IPS DF 19.7 (cell line): Measurements from ENCODE around the gene EXOG.

ENCODE experiments used
- DNase-seq: peaks from one replicate; pipeline ENCODE4 v3.0.0-alpha.2; 2013; ENCODE audit warnings: low read depth, low spot score

EXOG gene

DNA sequence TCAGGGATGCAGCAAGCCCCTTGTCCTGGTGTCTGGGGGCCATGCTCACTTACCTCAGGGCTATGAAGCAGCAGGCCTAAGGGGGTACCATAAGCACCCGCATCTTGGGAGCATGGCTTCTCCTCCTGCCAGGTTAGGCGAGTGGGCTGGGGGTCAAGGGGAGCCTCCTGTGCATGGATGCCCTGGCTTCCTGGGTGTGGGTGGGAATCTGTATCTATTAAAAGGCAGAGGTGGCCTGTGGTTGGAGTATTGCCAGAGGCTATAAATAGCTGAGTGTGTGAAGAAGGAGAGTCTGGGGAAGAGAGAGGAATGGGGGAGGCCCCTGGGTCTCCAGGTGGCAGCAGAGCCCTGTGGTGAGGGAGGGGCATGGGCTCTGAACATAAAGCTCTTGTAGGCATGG is 22.9 kb upstream of the EXOG start:
- DNase-seq, result no peak

DNA sequence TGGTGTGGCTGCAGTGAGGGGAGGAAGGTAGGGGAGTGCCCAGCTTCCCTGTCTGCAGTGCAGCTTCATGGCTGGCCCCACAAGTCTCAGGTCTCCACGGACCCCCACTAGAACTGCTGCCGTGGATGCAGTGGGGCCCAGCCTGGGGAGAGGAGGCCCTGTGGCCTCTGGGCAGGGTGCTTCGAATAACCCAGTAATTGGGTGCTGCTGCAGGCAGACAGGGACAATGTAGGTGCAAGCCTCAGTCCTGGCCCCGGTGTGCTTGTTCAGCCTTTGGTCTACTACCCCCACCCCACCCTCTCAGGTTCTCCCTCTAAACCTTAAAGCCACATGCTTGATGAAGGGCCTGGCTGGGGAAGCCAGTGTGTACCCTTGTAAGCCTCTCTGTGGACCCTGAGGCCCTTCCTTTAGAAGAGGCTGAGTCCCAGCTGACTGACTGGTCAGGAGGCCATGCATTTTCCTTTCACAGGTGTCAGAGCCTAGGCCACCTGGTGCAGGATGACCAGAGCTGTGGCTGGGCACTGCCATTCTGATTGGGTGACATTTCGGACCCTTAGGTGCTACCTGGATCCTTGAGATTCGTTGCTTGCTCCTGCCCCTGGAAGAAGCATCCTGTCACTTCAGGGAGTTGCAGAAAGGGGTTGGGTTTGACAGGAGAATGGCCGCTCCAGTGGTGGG is 21.1 kb upstream of the EXOG start:
- no peak for DNase-seq

- no peak for DNase-seq
Measured at GRCh38 chr3:38475716-38476115, 20.4 kb upstream of the EXOG start.

DNA sequence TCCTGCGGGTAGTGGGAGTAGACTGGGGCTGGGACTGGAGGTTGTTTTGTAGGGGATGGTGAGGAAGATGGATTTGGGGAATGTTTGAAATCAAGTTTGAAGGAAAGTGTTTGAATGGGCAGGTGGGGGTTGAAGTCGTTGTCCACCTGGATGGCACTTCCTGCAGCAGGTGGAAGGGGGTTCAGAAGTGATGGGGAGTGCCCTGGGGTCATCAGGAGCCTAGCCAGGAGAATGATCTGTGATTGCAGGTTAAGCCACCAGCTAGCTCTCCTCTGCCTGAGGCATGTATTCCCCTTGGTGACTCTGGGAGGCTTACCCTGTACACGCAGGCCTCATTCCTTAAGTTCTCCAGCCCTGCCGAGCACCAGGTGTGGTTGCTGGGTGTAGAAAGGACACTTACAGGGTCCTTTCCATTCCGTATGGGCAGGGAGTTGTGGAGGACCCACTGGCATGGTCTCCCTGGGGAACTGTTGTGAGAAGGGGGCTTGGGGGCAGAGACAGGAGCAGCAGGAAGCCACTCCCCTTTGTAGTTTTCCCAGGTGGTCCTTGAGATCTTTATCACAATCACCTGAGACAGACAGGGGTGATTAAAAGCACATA is 19.9 kb upstream of the EXOG start:
- no peak for DNase-seq

GRCh38 chr3:38477057-38477820 is 18.9 kb upstream of the EXOG start:
- DNase-seq, result no peak

GRCh38 chr3:38477839-38478450 is 18.2 kb upstream of the EXOG start:
- DNase-seq, result no peak

DNA sequence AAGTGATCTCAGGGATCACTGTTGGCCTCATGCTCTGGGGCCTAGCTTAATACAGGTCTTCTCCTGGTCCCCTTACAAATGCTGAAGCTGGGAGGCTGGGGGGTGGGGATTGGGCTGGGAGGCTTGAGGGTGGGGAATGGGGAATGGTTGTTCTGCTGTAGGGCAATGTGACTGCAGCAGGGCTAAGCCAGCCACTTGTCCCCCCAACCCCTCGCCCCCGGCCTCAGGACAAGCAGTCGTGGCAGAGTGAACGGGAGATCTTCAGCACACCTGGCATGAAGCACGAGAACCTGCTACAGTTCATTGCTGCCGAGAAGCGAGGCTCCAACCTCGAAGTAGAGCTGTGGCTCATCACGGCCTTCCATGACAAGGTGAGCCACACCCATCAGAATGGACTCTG is 17.2 kb upstream of the EXOG start:
- no peak for DNase-seq

- DNase-seq, result no peak
Measured at GRCh38 chr3:38479431-38480092, 16.6 kb upstream of the EXOG start.

GRCh38 chr3:38480093-38480445 is 16.1 kb upstream of the EXOG start:
- DNase-seq, result no peak

GRCh38 chr3:38480930-38481329 is 15.2 kb upstream of the EXOG start:
- no peak for DNase-seq

DNA sequence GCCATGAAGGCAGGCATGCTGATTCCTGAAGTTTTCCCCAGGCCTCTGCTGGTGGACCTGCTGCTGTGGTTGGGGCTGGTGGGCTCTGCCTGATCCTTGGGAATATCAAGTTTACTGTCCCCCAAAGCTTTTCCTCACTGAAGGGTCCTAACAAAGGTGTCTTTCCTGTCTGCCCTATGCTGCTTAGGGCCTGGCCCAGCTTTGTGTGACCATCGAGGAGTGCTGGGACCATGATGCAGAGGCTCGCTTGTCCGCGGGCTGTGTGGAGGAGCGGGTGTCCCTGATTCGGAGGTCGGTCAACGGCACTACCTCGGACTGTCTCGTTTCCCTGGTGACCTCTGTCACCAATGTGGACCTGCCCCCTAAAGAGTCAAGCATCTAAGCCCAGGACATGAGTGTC is 13.2 kb upstream of the EXOG start:
- DNase-seq, result no peak

- no peak for DNase-seq
Measured at GRCh38 chr3:38487323-38487722, 8.8 kb upstream of the EXOG start.

- no peak for DNase-seq
Measured at GRCh38 chr3:38488949-38489348, 7.2 kb upstream of the EXOG start.

- DNase-seq, result no peak
Measured at GRCh38 chr3:38489766-38490165, 6.4 kb upstream of the EXOG start.

- no peak for DNase-seq
Measured at GRCh38 chr3:38490281-38491030, 5.7 kb upstream of the EXOG start.

DNA sequence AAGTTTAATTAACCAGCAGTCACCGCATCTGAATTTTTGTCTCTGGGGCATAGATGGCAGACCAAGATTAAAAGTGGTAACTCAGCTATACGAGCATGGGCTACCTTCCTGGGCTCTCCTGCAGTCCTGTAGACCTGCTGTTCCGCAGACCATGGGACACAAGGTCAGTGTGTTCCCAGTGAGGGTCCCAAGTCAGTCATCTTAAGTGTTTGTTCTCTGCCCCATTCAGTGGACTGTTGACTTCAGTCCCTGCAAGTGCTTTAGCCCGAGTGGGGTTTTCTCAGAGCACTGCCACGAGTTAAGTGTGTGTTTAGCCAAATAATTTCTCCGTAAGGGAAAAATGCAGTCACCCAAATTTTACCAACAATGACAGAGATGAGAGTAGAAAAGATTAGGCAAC is 4.9 kb upstream of the EXOG start:
- DNase-seq, result no peak

DNA sequence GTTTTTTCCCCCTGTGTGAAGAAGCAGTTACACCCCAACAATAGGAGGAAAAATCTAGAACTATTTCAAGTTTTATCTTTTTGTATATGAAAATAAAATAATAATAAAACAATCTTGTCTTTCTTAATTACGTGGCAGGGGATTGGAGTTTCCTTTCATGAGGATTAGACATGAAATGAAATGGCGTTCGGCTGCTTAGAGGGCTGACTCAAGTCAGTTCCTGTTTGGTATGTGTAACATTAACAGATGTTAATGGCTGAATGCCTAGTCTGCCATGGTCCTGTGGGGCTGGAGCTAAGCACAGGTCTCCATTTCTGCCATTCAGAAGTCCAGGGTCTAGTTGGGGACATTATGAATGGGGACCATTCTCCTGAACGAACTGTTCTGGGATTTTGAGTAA is 3.1 kb upstream of the EXOG start:
- no peak for DNase-seq

- DNase-seq, result no peak
Measured at GRCh38 chr3:38497031-38497430, 891 bp downstream of the EXOG start.

- no peak for DNase-seq
Measured at GRCh38 chr3:38500688-38501417, 4.7 kb downstream of the EXOG start.

DNA sequence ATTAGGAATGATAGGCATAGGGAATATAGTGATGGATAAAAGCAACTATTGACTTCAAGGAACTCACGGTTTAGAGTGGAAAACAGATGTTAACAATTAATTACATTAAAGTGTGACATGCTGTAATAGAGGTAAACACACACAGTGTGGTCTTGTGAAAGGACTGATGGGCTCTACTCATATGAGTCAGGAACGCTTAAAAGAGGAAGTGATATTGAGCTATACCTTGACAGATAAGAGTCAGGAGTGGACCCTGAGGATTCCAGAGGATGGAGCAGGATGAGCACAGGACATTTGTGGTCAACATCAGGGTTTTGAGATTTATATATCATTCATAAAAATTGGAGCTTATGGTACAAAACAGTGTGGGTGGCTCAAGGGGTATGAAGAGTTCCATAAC is 11.0 kb downstream of the EXOG start:
- DNase-seq, result no peak

DNA sequence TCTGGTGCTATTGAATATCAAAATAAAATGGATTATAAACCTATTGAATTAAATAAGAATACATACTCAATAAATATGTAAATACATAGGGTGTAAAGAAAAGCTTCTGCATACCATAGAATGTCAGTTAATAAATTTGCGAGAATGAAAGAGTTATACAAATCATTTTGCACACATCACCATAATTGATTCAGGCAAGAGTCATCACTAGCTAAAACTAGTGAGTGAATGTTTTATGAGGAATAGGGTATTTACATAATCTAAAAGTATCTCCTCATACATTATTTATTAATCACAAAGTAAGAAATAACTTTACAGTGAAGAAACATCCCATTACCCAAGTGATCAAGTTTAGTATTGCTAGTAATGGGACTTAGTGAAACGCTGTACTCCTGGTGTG is 13.6 kb downstream of the EXOG start:
- DNase-seq, result no peak
